HL-60/S4 (cell line): ENCODE results near the gene DLG2.
"Not testable (repeated sequence)": the region's sequence is repeated elsewhere in the genome, so short reads cannot be mapped to it uniquely, and the experiment has no call there.

Experiments
- in situ Hi-C: fragments of 300-500 bp; cut with MboI; formaldehyde crosslinking; loops from 2 replicates; pipeline ENCODE4 v1.14.3; 2022; ENCODE audit warnings: low sequenced_read_pairs

Gene DLG2

DNA sequence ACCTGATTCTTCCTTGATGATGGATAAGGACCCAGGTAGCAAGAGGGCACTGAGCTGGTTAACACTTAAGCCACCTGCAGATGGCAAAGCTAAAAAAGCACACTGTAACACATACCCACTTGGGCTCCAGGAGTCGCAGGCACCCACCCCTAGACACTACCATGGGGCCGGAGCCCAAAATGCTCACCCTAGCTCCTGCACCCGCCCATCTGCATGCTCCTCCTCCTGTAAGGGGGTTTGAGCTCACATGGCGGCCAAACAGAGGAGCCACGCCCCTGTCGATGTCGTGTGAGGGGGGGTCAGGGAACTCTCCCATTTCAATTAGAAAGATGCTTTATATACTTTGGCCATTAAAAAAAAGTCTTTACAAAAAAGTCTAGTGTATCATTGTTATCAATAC is 370.7 kb downstream of the DLG2 start:
- in situ Hi-C loops, result no loop called here

DNA sequence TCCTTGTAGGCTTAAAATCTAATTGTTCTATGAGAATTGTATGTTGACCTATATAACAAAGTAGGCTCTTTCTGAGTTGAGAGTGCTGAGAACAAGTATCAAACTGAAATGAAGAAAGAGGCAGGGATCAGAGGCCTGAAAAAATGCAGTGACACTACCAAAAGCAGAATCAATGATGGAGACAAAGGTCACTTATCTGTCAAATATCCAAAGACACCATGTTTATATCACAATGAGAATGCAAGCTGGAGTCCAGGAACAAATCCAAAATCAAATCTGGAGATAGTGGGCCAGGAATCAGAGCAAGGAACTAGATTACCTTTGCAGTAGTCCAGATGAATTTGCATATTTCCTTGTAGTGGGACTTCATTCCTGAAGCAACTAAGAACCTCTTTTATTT is 377.7 kb downstream of the DLG2 start:
- in situ Hi-C loops, result no loop called here

DNA sequence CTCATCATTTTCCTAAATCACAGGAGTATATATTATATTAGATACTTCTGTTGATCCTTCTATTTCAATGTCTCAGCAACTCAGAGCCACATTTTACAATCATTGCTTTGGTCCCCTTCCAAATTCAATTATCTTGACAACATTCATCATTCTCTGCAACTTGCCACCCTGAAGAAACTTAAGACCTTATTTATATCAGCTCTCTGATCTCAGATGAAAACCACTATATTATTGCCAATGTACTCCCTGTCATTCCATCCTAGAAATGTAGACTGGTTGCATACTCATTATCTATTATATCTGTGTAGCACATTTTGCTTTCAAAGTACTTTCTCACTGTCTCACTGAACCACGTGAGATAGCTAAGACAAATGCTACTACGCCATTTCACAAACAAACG is 379.3 kb downstream of the DLG2 start:
- in situ Hi-C loops, result no loop called here

DNA sequence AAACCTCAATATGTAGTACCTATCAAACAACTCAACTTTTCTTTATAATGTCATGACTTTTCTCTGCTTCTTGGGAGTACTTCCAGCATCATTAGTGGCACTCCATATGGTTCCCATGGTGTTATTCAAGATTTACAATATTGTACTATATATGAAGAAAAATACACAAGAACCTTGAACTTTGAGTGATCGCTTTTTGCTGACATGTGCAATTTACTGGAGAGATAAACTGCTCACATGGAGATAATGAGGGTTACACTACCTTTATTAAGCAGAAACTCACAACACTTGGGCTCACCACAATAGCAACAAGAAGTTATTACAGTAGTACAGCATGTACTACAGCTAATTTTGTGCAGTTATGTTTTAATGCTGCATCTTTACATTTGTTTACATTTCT is 388.2 kb downstream of the DLG2 start:
- in situ Hi-C loops, result no loop called here

DNA sequence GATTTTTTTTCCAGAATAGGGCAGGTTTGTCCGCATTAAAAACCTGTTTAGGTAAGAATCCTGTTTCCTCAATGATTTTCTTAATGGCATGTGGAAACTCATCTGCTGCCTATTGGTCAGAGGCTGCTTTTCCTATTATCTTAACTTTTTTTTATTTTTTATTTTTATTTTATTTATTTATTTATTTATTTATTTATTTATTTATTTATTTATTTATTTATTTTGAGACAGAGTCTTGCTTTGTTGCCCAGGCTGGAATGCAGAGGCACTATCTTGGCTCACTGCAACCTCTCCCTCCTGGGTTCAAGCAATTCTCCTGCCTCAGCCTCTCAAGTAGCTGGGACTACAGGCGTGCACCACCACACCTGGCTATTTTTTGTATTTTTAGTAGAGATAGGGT is 389.1 kb downstream of the DLG2 start:
- in situ Hi-C loops, result not testable (repeated sequence)

DNA sequence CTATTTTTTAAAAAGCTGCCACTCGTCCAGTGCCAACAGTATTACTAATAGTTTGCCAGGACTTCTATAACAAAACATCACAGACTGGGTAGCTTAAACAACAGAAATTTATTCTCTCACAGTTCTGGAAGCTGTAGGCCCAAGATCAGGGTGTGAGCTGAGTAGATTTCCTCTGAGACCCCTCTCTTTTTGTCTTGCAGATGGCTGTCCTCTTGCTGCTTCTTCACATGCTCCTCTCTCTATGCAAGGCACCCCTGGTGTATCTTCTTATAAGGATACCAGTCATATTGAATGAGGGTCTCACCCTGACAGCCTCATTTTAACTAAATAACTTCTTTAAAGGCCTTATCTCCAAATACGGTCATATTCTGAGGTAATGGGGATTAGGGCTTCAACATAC is 390.9 kb downstream of the DLG2 start:
- in situ Hi-C loops, result no loop called here

DNA sequence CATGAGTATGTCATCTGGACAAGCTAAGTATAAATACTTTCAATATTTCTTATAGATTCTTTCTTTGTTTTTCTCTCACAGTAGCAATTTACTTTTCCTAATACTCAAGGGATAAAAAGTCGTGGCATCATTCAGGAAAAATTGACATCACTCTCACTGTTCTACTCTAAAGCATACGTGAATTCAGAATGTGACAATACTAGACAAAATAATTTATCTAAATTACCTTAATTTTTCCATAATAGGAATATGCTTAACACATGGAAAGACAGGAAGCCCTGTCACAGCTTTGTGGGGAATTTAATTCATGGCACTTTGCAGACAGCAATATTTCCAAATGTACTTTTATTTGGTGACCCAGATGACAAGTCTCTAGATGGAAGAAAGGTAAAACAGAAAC is 394.6 kb downstream of the DLG2 start:
- in situ Hi-C loops, result no loop called here

DNA sequence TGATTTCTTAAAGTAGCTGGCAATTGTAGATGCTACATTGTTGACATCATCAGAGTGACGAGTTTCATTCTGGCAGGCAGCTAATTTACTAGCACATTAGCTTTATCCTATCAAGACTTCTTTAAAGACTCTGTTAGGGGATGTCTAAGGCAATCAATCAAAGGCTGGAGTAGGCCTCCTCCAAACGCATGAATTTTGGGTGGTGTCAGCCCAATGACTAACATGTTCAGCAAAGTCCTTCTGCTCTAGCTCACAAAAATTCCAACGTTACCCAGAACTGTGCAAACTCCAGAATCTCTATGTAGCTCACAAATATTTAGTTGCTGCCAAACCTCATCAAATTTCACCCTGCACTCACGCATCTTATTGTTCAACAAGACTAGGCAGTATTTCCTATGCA is 395.6 kb downstream of the DLG2 start:
- in situ Hi-C loops, result no loop called here

DNA sequence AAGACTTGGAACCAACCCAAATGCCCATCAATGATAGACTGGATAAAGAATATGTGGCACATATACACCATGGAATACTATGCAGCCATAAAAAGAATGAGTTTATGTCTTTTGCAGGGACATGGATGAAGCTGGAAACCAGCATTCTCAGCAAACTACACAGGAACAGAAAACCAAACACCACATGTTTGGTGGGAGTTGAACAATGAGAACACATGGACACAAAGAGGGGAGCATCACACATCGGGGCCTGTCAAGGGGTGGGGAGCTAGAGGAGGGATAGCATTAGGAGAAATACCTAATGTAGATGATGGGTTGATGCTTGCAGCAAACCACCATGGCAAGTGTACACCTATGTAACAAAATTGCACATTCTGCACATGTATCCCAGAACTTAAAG is 397.4 kb downstream of the DLG2 start:
- in situ Hi-C loops, result not testable (repeated sequence)

DNA sequence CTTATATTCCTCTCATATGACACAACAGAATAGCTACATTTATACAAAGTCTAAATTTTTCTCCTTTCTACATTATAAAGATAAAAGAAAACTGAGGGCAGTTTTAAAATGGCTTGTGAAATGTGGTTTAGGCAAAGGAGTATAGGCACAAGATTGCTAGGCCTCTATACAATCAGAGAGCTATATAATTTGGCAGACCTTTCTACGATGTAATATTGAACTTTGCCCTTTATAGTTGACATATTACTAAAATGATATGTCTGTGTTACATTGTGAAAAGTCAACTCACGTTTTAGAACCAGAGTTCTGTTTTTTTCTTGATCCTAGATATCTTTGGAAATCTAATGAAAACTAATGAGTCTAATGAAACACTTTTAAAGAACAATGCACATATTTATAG is 430.2 kb downstream of the DLG2 start:
- in situ Hi-C loops, result no loop called here

DNA sequence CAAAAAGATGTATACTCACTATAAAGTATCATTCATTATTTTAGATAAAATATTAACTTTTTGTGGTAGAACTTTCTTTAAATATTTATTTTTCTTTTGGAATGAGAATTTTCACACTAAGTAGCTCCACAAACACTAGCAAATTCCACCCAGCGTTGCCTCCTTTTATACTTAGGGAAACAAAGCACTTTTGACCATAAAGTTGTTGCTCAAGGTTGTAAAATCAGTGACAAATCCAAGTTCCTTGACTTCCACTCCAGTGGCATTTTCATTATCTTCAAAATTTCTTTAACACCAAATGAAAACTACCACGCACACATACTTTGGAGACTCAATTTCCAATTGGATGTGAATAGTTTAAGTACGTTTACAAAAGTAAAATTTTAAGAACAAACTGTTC is 431.2 kb downstream of the DLG2 start:
- in situ Hi-C loops, result no loop called here

DNA sequence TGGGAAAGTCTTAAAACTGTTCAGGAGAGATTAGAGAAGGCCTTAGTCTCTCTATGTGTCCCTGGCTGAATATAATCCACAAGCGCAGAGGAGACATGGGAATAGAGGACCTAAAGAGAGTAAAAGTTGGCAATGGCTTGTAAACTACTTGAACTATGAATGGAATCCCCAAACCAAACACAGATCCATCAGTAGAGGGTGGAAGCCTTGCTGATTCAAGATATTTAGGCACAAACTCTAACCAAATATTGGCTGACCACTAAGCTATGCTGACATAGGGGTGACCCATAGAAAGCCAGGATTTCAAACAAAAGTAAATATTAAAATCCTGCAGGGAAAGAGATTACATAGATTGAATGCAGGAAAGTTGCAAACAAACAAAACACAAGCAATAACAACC is 439.2 kb downstream of the DLG2 start:
- in situ Hi-C loops, result no loop called here

DNA sequence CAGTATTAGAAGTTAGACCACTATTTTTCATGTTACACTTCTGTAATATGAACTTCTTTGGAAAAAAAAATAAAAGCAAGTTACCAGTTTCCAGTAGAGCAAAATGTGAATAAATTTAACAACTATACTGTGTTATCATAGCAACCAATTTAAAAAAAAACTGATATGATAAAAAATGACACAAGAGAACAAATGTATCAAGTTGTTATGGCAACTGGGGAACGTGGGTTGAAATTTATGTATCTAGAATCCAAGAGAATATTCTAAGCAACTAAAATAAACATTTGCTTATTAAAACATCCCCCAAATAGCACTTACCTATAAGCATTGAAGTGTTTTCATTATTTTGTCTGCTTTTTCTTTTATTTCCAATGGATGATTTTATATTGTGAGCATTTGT is 442.4 kb downstream of the DLG2 start:
- in situ Hi-C loops, result no loop called here

DNA sequence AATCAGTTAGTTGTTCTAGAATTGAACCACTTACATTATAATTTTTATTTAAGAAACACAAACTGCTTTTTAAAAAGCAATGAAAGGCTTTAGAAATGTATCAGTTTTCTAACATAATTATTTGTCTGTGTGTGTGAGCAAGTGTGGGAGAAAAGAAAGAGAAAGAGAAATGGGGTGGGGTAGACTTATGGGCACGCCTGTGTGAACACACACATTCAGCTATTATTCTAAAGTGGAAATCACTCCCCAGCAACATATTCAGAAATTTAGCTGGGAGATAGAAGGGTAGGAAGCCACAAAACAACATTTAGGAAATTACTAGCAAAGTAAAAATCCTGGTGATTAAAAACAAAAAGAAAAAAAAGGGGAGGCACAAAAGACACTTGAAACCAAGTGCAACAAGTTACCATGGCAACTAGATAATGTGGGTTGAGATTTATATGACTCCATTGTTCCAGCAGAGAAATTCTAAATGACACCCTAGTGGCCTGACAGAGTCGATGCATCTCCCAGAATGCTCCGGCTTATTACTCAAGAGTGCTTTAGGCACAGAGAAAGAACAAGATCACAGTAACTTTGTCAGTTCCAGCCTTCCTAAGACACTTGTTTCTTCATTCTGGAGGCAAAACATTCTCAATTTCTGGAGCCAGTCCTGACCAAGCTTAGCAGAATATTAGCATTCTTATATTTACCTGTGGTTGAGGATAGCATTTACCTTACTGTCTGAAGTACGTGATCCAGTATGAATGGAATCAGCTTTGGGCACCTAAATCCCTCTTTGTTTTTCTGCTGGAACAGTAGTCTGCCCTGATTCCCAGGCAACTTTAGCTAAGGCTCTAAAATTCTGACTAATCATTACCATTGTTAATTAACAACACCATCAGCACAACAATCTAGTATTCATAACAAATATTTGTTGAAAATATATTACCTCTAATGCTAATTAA is 444.4 kb downstream of the DLG2 start:
- in situ Hi-C loops, result no loop called here

DNA sequence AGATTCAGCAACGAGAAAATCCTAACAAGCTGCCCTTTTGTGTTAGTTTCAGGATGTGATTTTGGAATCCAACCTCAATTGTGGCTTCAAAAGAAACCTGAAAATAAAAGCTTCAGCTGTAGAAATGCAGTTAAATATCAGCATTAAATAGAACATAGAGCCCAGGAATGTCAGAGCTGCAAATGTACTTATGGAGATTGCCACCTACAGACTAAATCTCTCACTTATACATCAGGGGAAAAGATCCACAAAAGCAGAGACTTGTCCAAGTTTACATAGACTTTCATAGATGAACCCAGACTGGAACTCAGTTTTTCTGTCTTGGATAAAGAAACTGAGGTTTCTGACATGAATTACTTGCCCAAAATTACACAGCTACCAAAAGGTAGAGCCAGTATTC is 446.6 kb downstream of the DLG2 start:
- in situ Hi-C loops, result no loop called here

DNA sequence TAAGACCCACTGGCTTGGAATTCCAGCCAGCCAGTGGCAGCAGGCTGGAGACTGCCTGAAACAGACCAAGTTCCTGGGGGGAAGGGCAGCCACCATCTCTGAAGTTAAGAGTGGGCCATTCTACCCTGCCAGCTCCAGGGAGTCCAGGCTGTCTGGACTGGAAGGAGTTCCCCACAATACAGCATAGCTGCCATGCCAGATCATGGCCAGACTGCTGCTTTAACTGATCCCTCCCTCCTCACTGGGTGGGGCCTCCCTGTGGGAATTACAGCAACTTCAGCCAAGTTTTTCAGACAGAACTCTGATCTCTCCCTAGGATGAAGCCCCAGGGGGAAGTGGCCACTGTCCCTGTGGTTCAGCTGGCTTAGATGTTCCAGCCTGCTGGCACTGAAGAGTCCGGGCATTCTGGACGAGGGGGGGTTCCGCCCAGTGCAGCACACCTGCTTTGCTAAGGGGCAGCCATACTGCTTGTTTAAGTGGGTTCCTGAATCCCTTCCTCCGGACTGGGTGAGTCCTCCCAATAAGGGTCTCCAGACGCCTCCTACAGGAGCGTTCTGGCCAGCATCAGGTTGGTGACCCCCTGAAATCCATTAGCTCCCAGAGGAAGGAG is 455.4 kb downstream of the DLG2 start:
- in situ Hi-C loops, result no loop called here

DNA sequence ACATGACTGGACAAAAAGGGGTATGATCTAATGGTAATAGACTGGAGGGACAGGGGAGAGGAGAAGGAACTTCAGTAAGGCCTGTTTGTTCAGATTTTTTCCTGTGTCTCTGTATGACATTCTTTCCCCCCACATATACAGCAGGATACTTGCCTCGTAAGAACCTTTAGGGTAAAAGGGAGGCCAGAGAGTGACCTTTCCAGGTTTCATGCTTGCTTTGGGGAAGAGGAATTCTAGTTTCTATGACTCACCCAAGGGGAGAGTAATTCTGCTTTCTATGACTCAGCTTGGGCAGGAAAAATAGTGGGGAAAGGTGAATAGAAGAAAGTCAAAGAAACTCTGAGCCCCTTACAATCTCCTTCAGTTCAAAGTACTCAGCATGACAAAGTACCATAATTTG is 457.0 kb downstream of the DLG2 start:
- in situ Hi-C loops, result no loop called here

DNA sequence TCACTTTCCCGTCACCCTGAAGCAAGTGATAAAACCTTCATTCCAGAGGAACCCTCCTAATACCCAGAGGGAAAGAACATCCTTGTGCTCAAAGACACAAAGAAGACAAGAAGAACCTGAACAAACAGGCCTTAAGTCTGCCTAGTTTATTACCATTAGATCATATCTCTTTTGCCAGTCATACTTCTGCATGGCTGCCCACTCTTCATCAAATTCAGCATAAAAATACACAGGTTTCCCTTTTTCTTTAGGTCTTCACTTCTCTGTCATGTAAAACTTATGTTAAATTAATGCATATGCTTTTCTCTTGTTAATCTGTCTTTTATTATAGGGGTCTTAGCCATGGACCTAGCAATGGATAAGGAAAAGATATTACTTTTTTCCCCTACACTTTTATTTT is 459.7 kb downstream of the DLG2 start:
- in situ Hi-C loops, result no loop called here

DNA sequence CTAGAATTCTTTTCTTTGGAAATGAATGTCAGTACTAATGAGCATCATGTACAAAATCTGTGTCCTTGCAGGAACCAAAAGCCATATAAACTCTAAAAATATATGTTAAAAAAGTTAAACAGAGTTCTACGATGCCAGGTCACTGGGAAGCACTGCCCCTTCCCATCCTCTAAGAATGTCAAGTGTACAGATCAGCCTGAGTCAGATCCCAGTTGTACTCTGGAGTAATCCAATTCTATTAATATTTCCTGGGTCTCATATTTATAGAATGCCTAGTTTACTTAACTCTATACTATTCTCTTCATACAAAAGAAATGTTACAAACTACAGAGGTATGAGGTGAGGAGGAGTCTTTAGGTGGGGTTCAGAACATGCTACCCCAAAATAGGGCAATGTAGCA is 460.1 kb downstream of the DLG2 start:
- in situ Hi-C loops, result no loop called here

DNA sequence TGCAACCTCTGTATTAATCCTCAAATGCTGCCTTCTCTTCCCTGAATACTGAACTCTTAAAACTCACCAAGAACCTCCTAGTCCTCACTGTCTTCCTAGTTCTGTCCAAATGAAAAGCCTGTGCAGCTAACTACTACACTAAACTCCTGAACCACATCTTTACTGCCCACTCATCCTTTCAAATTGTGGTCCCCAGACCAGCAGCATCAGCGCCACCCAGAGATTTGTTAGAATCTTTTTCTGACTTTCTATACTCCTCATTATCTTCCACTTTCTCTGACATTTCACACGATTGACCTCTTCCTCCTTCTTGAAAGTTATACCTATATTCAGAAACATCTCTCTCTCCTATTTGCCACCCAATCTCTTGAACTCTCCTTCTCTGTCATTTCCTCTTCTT is 461.3 kb downstream of the DLG2 start:
- in situ Hi-C loops, result no loop called here

DNA sequence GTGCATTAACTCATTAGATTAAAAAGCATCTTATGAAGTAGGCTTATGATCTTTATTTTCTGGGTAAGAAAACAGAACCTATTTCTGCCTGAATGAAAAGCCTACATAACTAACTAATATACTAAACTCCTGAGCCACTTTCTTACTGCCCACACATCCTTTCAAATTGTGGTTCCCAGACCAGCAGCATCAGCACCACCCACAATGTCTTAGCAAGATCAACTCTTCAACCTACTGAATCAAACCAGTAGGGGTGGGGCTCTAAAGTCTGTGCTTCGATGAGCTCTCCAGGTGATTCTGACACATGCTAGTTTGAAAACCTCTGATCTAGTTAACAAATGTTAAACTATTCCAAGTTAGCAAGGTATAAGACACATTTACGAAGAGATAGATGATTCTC is 462.4 kb downstream of the DLG2 start:
- in situ Hi-C loops, result no loop called here

DNA sequence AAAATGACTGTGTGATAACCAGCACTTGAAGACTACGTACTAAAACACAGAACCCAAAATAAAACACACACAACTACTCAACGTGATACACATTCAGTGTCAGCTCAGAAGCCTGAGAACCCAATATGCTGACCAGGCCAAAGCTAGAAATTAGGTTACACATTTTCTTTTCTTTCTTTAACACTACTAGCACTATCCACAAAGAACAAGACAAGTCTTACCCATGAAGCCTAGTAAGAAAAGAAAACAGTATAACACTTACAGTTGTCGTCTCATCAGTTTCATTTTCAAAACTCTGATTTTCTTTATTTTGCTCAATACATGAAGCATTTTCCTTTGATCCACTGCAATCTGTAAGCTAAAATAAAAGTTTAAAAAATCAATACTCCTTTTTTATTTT is 472.9 kb downstream of the DLG2 start:
- in situ Hi-C loops, result no loop called here

DNA sequence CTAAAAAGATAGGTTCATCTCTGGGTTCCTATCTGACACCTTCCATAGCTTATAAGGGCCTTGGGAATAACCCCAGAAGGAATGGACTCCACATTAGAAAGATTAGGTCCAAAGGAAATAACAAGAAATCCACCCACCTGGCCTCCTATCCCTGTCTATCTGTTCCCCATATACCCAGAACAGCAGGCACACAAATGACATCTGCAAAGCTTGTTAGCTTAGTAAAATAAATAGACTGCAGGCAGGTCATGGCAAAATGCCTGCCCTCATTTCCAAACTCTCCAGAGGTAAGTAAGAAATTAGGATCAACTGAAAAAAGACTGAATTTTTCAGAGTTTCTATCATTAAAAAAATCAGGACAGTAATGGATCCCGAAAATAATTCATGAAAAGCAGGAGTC is 489.5 kb downstream of the DLG2 start:
- in situ Hi-C loops, result no loop called here
